ENCODE measurements around the gene SPAG9.

SPAG9 gene

DNA sequence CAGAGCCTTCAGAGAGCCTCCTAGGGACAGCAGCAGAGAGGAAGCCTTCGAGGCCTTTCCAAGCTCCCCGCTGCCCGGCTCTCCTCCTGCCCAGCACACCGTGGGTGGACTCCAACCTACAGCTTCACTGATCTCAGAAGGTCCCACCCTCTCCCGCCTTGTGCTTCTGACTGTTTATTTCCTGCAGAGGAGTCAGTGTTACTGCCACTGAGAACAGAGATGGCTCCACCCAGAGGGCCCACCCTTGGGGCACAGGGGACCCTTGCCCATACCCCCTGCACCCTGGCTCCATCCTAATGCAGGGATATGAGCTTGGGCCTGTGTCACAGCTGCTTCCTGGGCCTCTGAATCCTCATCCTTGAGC is 201.8 kb downstream of the SPAG9 start:
- DNase-seq: no peak
- Histone ChIP-seq H2BK5ac (ENCODE audit: low read length) (no peak overlapping the region), H3K4ac (ENCODE audit: low read depth, low read length) (no peak overlapping the region), H3K27ac (ENCODE audit: low read depth, low read length) (no peak overlapping the region), H3K23ac (ENCODE audit: low read length) (no peak overlapping the region), H3K18ac (ENCODE audit: low read length) (no peak overlapping the region), H3K36me3 (ENCODE audit: control insufficient read depth, insufficient read depth, low read length) (no peaks in the 10 kb centered on the region), H2BK15ac (replicated peaks; ENCODE audit: low read depth) (no peak overlapping the region), H4K5ac (ENCODE audit: low read length) (no peak overlapping the region), H3K9ac (ENCODE audit: low read length) (no peak overlapping the region), H3K27me3 (ENCODE audit: insufficient read depth, low read length, poor library complexity) (no peaks in the 10 kb centered on the region), H3K4me1 (ENCODE audit: control insufficient read depth, low read depth, low read length) (peaks cover 10% of the 10 kb centered on the region), H3K79me1 (ENCODE audit: low read length) (no peaks in the 10 kb centered on the region), H2BK120ac (ENCODE audit: low read depth, low read length) (no peak overlapping the region), H3K4me2 (ENCODE audit: low read length) (no peak overlapping the region), H3K56ac (ENCODE audit: low read length) (peak overlapping the region; percentile 15), H4K8ac (ENCODE audit: low read depth, low read length) (no peak overlapping the region), H3K4me3 (ENCODE audit: low read length) (no peak overlapping the region), H2AK5ac (ENCODE audit: low read length) (no peak overlapping the region), H3K79me2 (ENCODE audit: control insufficient read depth, insufficient read depth, low read length) (no peaks in the 10 kb centered on the region)
- WGBS (ENCODE audit: extremely low coverage, insufficient coverage, low lambda C conversion rate): no CpG with 5 or more reads among the region's 5 CpGs

DNA sequence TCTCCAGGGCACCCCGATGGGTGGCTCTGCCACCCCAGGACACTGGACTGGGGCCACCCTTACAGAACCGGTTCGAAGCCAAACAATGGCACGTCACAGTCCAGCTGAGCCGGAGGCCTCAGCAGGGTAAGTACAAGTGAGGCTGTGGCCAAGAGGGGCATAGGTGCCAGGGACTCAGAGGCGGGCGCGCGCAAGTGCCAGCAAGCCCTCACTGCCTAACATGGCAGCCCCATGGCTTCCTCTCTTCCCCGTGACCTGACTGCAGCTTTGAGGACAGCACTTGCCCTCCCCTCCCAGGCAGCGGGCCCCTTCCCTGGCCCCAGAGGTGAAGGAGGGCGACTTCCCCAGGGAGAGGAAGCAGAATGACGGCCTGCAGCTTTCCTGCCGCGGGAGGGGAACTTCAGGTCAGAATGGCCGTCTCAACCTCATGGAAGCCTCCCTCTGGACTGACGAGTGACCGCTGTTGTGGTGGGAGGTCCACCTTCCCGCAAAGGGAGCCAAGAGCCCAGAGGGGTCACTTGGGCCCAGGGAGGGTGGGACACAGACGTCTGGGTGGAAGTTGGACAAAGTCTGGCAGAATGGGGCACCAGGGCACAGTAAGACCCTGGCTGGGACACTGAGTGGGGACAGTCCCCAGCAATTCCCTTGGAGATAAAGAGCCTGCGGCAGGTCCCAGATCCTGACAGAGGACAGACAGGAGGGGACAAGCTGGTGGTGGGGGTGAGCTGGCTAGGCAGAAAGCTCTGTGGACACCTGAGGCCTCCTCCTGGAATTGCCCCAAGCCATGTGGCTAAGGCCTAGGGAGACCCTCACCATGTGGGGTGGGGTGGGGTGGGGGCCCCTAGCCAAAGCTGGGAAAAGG is 202.4 kb downstream of the SPAG9 start:
- Histone ChIP-seq H3K18ac (ENCODE audit: low read length) (peak overlapping the region; percentile 29), H3K27ac (ENCODE audit: low read depth, low read length) (no peak overlapping the region), H4K8ac (ENCODE audit: low read depth, low read length) (no peak overlapping the region), H3K79me1 (ENCODE audit: low read length) (no peaks in the 10 kb centered on the region), H2BK5ac (ENCODE audit: low read length) (no peak overlapping the region), H2BK120ac (ENCODE audit: low read depth, low read length) (no peak overlapping the region), H3K4me1 (ENCODE audit: control insufficient read depth, low read depth, low read length) (peaks cover 10% of the 10 kb centered on the region), H3K56ac (ENCODE audit: low read length) (peak overlapping the region; percentile 39), H3K9ac (ENCODE audit: low read length) (no peak overlapping the region), H3K4ac (ENCODE audit: low read depth, low read length) (no peak overlapping the region), H3K27me3 (ENCODE audit: insufficient read depth, low read length, poor library complexity) (no peaks in the 10 kb centered on the region), H2AK5ac (ENCODE audit: low read length) (no peak overlapping the region), H2BK15ac (replicated peaks; ENCODE audit: low read depth) (no peak overlapping the region), H3K4me3 (ENCODE audit: low read length) (no peak overlapping the region), H3K36me3 (ENCODE audit: control insufficient read depth, insufficient read depth, low read length) (no peaks in the 10 kb centered on the region), H3K23ac (ENCODE audit: low read length) (peak overlapping the region; percentile 19), H4K5ac (ENCODE audit: low read length) (no peak overlapping the region), H3K4me2 (ENCODE audit: low read length) (no peak overlapping the region), H3K79me2 (ENCODE audit: control insufficient read depth, insufficient read depth, low read length) (no peaks in the 10 kb centered on the region)
- no peak for DNase-seq
- no CpG with 5 or more reads among the region's 21 CpGs for WGBS (ENCODE audit: extremely low coverage, insufficient coverage, low lambda C conversion rate)

DNA sequence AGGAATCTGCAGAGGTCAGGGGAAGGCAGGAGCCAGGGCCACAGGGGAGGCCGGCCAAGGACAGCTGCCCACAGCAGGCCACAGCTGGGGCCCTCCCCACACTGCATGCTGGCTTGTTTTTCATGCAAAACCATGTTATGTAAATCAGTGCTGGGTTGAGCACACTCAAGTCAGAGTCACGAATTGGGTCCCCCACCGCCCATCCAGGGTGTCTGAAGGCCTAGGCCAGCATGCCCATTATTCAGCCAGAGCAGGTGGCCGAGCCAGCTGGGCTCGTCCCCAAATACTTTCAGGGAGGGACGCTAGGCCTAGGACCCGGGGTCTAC is 203.3 kb downstream of the SPAG9 start:
- no peaks in the 10 kb centered on the region for H3K36me3 ChIP-seq (ENCODE audit: control insufficient read depth, insufficient read depth, low read length)
- WGBS (ENCODE audit: extremely low coverage, insufficient coverage, low lambda C conversion rate): no CpG with 5 or more reads among the region's 7 CpGs
- H3K79me2 ChIP-seq (ENCODE audit: control insufficient read depth, insufficient read depth, low read length): no peaks in the 10 kb centered on the region
- no peak overlapping the region for H3K23ac ChIP-seq (ENCODE audit: low read length)
- no peak overlapping the region for H2AK5ac ChIP-seq (ENCODE audit: low read length)
- no peak overlapping the region for H4K8ac ChIP-seq (ENCODE audit: low read depth, low read length)
- H3K27me3 ChIP-seq (ENCODE audit: insufficient read depth, low read length, poor library complexity): no peaks in the 10 kb centered on the region
- no peak for DNase-seq
- peaks cover 10% of the 10 kb centered on the region for H3K4me1 ChIP-seq (ENCODE audit: control insufficient read depth, low read depth, low read length)
- H3K56ac ChIP-seq (ENCODE audit: low read length): peak overlapping the region; percentile 18
- no peak overlapping the region for H2BK120ac ChIP-seq (ENCODE audit: low read depth, low read length)
- no peak overlapping the region for H2BK5ac ChIP-seq (ENCODE audit: low read length)
- H2BK15ac ChIP-seq (replicated peaks; ENCODE audit: low read depth): no peak overlapping the region
- no peak overlapping the region for H3K18ac ChIP-seq (ENCODE audit: low read length)
- no peak overlapping the region for H3K4me3 ChIP-seq (ENCODE audit: low read length)
- no peak overlapping the region for H3K9ac ChIP-seq (ENCODE audit: low read length)
- H3K79me1 ChIP-seq (ENCODE audit: low read length): no peaks in the 10 kb centered on the region
- no peak overlapping the region for H3K4ac ChIP-seq (ENCODE audit: low read depth, low read length)
- H3K27ac ChIP-seq (ENCODE audit: low read depth, low read length): no peak overlapping the region
- no peak overlapping the region for H4K5ac ChIP-seq (ENCODE audit: low read length)
- no peak overlapping the region for H3K4me2 ChIP-seq (ENCODE audit: low read length)

DNA sequence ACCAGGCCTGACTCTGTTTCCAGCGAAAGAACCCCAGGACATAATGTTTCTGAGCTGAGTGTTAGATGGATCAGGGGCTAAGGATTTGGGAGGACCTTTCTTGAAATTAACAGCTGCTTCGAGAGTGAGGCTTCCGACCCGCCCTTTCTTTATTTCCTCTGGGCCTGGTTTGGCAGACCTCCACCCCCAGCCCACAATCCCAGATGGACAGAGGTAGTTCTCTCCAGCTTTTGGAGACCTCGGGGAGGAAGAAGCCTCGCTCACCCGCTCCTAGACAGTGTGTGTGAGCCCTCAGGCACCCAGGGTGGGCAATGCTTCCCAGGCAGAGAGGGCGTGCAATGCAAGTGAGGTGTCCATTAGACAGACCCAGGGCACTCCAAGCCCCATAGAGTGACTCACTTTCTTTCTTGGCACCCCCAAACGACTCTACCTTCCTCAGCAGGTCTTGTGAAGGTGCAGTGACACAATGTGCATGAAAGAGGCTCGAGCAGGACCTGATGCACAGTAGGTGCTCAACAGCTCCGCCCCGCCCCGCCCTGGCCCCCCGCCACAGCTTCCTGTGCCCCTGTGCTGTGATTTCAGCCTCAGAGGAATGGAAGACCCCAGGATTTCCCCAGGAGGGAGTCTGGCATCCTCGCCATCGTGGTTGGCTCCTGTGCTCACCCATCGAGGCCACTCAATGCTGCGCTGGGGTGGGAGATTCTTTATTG is 203.8 kb downstream of the SPAG9 start:
- Histone ChIP-seq H3K18ac (ENCODE audit: low read length) (no peak overlapping the region), H2BK120ac (ENCODE audit: low read depth, low read length) (no peak overlapping the region), H3K27me3 (ENCODE audit: insufficient read depth, low read length, poor library complexity) (no peaks in the 10 kb centered on the region), H2AK5ac (ENCODE audit: low read length) (no peak overlapping the region), H2BK5ac (ENCODE audit: low read length) (no peak overlapping the region), H3K9ac (ENCODE audit: low read length) (no peak overlapping the region), H3K4ac (ENCODE audit: low read depth, low read length) (no peak overlapping the region), H3K79me2 (ENCODE audit: control insufficient read depth, insufficient read depth, low read length) (no peaks in the 10 kb centered on the region), H3K23ac (ENCODE audit: low read length) (no peak overlapping the region), H3K4me3 (ENCODE audit: low read length) (no peak overlapping the region), H3K4me1 (ENCODE audit: control insufficient read depth, low read depth, low read length) (peaks cover 10% of the 10 kb centered on the region), H3K79me1 (ENCODE audit: low read length) (no peaks in the 10 kb centered on the region), H4K8ac (ENCODE audit: low read depth, low read length) (no peak overlapping the region), H3K56ac (ENCODE audit: low read length) (peak overlapping the region; percentile 52), H4K5ac (ENCODE audit: low read length) (no peak overlapping the region), H3K27ac (ENCODE audit: low read depth, low read length) (no peak overlapping the region), H3K4me2 (ENCODE audit: low read length) (no peak overlapping the region), H2BK15ac (replicated peaks; ENCODE audit: low read depth) (no peak overlapping the region), H3K36me3 (ENCODE audit: control insufficient read depth, insufficient read depth, low read length) (no peaks in the 10 kb centered on the region)
- no peak for DNase-seq
- no CpG with 5 or more reads among the region's 18 CpGs for WGBS (ENCODE audit: extremely low coverage, insufficient coverage, low lambda C conversion rate)

DNA sequence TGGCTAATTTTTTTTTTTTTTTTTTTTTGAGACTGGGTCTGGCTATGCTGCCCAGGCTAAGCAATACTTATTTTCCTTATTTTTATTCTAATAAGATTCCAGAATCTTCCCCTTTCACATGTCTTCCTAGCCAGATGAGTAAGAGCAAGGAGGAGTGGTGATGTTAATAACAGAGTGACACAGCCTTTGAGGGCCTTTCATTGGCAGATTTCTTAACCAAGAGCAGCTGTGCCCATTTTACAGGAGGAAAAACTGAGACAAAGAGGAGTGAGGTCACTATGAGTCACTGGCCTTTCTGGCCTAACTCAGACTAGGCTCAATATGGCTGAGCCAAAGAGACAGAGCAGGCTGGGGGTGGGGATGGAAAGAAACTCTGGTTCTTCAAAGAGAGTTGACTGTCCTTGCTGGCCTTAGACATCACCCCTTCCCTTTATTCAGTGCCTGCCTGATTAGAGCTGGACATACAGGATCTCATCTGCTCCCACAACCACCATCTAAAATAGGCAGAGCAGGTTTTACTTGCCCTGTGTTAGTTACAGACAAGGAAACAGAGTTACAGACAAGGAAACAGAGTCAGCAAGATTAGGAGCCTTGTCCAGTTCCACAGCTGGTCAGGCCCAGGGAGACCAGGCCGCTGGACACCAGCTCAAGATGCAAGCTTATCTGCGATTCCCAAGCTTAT is 204.5 kb downstream of the SPAG9 start:
- H4K8ac ChIP-seq (ENCODE audit: low read depth, low read length): no peak overlapping the region
- no peak overlapping the region for H2BK5ac ChIP-seq (ENCODE audit: low read length)
- H2AK5ac ChIP-seq (ENCODE audit: low read length): no peak overlapping the region
- H3K4me2 ChIP-seq (ENCODE audit: low read length): no peak overlapping the region
- no peak overlapping the region for H3K23ac ChIP-seq (ENCODE audit: low read length)
- WGBS (ENCODE audit: extremely low coverage, insufficient coverage, low lambda C conversion rate): no CpG with 5 or more reads among the region's 2 CpGs
- H3K4me3 ChIP-seq (ENCODE audit: low read length): no peak overlapping the region
- no peak overlapping the region for H2BK120ac ChIP-seq (ENCODE audit: low read depth, low read length)
- no peaks in the 10 kb centered on the region for H3K79me1 ChIP-seq (ENCODE audit: low read length)
- H3K27me3 ChIP-seq (ENCODE audit: insufficient read depth, low read length, poor library complexity): no peaks in the 10 kb centered on the region
- H3K36me3 ChIP-seq (ENCODE audit: control insufficient read depth, insufficient read depth, low read length): no peaks in the 10 kb centered on the region
- H3K4ac ChIP-seq (ENCODE audit: low read depth, low read length): no peak overlapping the region
- H3K79me2 ChIP-seq (ENCODE audit: control insufficient read depth, insufficient read depth, low read length): no peaks in the 10 kb centered on the region
- no peak overlapping the region for H3K27ac ChIP-seq (ENCODE audit: low read depth, low read length)
- no peak overlapping the region for H3K18ac ChIP-seq (ENCODE audit: low read length)
- no peak overlapping the region for H3K9ac ChIP-seq (ENCODE audit: low read length)
- DNase-seq: no peak
- no peak overlapping the region for H3K56ac ChIP-seq (ENCODE audit: low read length)
- H2BK15ac ChIP-seq (replicated peaks; ENCODE audit: low read depth): no peak overlapping the region
- H4K5ac ChIP-seq (ENCODE audit: low read length): no peak overlapping the region
- peaks cover 10% of the 10 kb centered on the region for H3K4me1 ChIP-seq (ENCODE audit: control insufficient read depth, low read depth, low read length)
